ENCODE results near the gene CRYGN.

Gene CRYGN

DNA sequence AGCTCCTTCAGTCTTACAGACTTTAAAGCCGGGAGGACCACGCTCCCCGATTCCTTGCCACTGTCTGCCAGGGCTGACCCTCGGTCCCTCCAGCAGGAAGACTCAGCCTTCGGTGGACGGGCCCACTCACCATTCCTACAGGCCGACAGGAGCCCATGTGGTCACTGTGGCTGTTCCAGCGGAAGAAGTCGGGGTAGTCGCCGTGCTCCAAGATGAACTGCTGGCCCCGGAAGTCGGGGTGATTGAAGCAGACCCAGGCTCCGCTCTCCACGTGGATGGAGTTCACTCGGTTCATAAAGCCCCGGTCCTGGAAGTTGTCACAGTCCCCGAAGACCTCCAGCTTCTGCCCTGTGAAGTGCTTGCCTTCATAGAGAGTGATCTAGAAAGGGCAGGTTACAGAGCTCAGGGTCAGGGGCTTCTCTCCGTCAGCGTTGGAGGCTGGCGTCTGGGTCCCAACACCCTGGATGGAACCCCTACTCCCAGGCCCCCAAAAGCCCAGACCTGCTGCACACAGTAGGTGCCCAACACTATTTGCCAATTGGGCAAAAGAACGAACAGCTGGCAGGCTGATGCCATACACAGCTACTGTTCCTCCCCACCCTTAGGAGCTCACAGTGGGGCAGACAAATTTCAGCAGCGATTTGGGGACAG is 1.9 kb downstream of the CRYGN start:
- DNase-seq = no peak

DNA sequence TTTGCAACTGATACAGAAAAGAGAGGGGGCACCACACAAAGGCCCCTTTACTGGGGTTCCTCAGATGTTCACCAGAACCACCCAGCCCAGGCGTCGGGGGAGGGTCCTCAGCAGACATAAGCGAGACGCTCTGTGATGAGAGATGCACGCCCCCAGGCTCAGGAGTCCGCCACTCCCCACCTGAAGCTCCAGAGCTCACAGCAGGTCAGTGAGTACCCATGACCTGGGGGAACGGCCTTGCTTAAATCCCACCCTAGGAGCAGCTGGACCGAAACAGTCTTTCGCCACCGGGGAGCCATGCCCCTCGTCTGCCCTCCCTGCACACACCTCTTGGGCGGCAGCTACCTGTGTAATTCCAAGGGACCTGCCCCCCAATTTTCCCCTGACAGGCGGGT is 2.8 kb downstream of the CRYGN start:
- DNase-seq = no peak

DNA sequence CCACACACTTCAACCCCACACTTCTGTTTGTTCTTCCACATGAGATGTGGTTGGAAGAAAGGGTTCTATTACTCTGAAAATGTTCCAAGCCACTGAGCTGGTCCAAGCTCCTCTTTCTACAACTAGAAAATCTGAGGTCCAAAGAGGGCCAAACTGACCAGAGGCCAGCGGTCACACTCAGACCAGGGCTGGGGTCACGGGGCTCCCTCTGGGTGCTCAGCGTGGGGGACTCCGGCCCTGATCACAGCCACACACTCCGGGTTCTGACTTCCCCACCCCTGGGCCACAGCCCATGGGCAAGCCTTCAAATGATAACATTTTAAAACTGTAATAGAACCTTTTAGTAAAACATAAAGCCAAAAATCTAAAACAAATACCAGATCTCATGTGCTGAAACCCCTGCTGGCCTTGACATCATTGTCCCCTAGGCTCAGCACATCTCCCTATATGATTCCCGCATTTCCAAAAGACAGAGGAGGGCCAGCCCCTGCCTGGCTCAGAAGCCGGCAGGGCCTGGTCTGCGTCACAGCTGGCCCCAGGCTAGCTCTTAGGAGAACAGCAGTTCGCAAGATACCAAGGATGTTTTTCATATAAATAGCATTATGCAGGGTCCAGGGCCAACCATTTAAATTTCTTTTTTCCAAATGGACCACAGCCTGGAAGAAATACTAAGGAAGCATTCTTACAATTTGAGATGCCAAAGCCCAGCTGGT is 3.3 kb downstream of the CRYGN start:
- DNase-seq = no peak

DNA sequence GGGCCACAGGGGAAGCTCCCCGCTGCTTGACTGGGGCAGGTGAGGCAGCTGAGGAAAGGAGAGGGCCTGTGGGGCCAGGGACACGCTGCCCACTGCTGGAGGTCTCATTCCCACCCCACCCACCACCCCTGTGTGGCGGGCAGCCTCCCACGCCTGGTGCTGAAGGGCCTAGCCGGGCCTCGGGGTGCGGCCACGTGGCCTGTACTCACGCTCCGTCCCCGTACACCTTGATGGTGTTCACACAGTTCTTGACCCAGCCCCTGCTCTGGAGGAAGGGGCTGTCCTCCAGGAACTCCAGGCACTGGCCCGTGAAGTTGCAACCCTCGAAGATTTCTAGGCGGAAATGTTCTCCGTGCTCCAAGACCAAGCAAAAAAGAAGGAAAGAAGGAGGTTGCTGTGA is 4.0 kb downstream of the CRYGN start:
- DNase-seq = no peak

DNA sequence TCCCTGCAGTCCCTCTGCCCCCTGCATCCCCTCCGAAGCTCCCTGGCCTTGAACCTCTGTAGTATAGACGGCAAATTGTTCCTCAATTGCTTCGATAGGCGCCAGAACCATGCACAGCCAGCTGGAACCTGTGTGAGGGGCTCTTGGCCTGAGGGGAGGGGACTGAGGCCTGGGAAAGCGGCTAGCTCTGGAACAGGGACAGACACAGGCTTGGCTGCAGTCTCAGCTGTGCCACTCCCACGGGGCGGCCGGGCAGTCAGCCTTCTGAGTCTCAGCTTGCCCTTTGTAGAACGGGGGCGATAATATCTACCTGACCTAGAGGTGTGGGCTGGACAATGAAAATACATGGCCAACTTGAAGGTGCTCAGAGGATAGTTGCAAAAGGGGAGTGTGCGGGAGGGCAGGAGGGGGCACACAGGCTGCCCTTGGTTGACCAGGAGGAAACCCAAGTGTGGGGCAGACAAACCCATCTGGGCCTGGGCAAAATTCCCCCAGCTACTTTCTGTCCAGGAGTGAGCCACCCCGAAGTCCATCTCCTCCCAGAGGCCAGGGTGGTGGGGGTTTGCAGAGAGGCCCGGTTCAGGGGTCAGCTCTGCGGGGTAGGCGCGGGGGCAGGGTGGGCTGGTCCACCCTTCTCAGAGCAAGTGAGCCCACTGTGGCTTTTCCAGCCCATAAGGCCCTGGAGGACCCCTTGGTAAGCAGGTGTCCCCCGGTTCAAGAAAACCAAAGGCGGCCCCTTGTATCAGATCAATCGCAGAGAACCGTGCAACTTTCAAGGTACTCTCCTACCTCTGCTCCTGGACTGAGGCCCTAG is 4.6 kb downstream of the CRYGN start:
- no peak for DNase-seq

DNA sequence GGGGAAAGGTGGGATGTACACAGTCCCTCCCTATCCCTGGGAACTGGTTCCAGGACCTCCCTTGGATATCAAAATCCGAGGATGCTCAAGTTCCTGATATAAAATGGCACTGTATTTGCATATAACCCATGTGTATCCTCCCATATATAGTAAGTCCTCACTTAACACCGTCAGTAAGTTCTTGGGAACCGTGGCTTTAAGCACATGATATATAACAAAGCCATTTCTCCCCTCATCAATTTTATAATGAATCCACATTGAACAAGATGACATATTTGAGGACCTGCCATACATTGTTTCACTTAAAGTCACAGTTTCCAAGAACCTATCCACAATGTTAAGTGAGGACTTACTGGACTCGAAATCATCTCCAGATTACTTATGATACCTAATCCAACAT is 5.4 kb downstream of the CRYGN start:
- DNase-seq = no peak

DNA sequence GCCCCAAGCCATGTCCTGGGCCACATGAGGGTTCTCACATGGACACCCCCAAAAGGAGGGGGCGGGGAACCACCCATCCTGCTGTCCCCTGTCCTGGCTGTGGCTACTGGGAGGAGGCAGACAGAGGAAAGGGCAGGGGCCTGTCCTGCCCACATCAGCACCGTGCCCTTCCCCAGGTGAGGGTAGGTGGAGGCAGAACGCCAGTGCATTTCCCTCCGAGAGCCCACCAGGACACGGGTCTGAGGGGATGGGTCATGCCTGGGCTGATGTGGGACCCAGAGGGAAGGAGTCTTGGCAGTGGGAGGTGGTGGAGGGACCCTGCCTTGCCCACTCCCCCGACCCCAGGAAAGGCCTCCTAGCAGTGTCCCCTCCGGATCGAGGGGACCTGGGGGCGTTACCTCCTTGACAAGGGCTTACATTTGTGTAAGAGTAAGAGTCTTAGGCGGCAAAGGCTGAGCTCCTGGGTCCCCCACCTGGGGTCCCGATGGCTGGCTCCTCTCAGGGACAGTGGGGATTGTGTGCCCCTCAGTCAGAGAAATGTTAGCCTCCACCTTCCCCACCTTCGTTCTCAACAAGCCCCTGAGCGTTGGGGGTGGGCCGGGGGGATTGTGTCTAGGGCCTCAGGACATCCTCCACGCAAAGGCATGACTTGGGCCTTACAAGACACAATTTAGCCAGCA is 6.1 kb downstream of the CRYGN start:
- no peak for DNase-seq

DNA sequence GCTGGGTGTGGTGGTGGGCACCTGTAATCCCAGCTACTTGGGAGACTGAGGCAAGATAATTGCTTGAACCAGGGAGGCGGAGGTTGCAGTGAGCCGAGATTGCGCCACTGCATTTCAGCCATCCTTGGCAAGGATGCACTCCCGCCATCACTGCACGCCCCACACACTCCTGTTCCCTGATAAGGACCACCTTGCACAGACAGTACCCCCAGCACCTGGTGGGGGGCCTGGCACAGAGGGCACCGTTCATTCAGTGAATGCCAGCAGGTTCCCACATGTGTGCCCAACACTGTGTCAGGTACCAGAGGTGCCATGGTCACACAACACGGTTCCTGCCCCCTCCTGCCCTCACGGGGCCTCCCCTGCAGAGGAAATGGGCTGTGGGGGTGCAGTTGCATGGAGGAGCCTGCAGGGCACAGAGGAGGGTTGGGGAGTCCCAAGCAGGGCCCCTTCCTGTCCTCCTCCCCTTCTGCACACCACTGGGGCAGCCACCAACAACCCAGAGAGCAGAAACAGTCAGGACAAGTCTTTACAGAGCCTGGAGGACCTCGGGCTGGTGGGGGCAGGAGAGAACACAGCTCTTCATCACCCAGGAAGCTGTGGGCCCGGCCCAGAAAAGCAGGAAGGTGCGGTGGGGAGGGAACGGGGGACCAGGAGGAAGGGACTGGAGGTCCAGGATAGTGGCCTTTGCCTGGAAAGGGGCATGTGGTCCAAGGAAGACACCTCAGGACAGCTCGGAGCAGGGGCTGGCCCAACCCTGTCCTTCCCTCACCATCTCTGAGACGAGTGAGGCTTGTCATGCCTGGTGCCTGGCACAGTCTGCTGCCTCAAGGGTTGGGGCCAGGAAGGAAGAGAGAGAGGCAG is 7.1 kb downstream of the CRYGN start:
- DNase-seq = no peak

DNA sequence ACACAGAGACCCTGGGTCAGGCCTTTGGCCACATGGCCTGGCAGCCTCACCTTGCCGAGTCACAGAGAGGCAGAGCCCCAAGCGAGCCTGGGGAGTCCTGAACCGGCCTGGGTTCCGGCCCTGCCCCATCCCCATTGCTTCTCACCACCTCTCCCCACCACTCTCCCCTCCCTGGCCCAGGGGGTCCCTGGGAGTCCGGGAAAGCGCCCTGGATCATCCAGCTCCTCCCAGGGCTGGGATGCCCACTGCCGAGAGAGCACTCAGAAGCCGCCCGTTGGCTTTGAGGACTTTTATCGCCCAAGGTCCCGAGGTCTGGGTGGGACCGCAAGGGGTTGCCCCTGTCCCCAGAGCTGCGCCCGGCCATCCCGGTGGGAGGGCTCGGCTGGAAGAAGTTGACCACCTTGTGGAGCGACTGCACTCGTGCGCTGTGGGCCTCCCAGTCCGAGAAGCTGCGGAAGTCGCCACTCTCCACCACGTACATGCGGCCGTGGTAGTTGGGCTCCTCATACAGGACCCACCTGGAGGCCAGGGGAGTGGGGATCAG is 8.1 kb downstream of the CRYGN start:
- DNase-seq = no peak

DNA sequence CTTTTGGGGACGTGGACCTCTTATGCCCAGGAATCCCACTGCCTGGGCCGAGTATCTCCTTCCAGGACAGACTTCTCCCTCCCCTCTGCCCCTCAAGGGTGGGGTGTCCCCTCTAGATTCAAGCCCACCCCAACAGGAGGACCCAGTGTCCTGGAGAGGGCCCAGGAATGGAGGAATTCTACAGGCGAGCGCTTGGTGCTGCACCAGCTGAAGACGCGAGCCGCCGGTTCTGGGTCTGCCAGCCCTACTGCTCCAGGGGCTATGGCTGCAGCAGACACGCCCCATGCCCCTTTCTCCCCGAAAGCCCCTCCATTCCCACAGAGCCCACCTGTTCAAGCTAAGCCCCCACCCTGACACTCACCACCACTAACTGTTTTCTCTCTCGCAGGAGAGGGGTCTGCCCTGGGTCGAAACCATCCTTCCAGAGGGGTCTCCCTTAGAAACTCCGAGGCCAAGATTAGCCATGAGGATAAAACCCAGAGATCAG is 8.6 kb downstream of the CRYGN start:
- no peak for DNase-seq

DNA sequence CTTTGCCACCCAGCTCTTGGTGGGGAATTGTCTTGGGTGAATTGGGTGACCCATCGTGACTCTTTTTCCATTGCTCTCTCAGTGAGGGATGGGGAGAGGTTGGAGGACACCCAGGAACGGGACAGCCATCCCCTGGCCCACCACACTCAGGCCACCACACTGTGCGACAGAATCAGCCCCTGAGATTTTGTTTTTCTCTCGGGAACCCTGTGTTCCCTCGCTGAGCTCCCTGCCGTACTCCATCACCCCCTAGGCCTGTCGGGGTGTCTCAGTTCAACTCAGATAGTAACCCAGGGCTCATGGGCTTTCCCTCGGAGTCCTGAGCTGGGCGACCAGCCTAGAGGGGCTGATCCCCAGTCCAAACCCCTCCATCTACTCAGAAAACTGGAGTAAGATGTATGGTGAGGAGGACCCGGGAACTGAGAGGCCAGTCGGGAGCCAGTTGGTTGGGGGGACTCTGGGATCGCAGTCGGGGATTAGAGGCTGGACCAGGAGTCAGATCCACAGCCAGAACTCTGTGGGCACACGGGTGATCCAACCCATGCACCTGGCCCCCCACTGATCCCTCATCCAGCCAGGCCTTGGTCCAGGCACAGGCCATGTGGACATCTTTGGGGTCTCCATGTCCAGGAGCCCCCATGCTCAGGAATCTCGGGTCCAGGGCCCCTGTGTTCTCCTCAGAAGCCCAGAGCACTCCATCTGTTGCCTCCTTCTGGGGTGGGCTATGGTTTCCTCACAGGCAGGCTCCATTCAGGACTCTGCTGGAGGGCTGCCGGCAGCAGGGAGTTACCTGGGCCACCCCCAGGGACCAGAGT is 9.3 kb downstream of the CRYGN start:
- no peak for DNase-seq

DNA sequence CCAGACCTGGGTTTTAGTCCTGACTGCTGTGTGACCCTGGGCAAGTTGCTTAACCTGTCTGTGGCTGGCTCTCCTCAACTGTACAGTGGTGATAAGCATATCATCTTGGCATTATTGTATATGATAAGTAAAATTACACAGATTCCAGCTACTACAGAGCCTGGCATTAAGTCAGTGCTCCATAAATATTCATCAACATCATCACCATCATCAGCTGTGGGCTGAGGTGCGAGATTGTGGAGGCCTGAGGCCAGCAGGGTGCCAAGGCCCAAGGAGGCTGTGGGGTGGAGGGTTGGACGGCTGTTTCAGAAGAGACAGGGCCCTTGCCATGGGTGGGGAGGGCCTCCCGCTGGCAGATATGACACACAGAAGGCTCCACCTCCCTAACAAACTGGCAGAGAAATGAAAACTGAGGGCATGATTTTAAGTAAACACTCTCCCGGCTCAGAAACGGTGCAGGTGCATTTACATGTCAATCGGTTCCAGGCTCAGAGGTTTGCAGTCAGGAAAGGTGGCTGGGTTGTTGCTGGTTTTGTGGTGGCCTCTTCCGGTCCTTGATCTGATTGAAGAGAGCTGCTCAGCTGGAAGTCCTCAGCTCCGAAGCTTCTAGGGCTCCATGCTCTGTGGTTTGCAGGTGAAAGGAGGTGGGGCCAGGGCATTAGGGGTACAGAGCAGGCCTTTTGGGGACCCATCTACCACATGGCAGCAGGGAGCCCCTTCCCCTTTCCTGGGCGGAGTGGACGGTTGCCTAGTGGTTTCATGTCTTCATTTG is 10.2 kb downstream of the CRYGN start:
- no peak for DNase-seq

DNA sequence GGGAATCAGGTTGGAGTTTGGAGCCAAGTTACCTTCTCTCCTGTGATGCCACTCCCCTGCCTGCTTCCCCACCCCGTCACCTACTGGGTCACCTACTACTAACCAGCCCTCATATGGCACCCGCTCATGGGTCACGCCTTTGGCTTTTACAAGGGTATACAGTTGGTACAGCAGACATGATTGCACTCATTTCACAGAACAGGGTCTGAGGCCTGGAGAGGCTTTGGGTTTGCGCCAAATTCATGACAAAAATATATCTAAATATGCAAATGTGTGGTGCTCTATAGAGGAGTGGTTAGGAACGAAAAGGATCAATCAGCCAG is 10.7 kb downstream of the CRYGN start:
- DNase-seq = no peak

DNA sequence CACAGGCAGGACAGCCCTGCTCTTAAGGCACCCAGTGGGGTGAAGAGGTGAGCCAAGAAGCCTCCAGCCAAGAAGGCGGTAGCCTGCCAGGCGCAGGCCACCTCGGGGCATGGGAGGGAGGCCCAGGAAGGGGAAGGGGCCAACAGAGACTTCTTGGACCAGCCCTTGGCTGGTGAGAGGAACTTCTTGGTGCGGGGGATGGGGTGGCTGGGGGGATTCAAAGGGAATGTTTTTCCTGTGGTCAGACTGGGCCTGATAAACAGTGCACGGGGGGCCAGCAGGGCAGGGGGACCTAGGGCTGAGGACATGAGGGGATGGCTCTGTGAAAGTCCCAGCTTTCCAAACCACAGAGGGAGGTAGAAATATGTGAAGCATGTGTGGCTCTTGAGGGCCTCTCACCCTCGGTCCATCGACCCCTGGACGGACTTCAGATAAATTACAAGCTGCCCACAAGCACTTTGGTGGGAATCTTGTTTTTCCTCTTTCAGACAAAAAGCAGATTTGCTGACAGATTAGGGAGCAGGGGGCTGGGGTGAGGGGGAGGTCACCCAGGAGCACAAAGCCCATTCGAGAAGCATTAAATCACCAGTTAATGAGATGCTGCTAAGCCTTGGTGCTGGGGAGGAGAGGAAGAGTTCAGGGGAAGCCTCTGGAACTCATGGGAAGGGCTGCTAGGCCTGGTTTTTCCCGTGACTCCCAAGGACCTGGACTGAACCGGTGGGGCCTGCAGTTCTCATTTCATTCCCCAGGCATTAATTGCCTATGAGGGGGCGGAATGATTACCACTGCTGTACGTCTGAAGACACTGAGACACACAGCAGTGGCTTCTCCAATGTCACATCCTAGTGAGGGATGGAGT is 11.3 kb downstream of the CRYGN start:
- no peak for DNase-seq

DNA sequence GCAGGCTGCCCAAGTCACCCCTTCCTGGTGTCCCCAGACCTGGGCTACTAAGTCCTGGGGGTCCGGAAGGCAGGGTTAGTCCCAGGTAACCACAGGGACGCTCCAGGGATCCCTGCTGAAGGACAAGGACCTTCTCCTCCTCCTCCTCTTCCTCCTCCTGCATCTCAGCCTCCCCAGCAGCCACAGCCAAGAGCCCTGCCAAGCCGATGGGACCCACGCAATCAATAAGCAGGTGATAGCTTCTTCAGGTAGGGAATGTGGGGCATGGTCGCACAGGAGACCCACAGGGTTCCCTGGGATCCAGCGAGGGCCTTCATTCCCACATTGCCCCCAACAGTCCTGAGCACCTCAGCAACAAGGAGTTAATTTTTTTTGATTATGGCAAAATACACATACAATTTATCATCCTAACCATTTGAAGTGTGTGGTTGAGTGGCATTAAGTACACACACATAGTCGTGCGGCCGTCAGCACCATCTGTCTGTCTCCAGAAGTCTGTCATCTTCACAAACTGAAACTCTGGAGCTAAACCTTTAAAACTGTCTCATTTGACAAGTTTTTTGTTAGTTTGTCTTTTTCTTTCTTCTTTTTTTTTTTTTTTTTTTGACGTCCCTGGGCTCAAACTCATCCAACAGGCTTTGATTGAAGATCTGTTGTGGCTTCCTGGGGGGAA is 12.1 kb downstream of the CRYGN start:
- no peak for DNase-seq

DNA sequence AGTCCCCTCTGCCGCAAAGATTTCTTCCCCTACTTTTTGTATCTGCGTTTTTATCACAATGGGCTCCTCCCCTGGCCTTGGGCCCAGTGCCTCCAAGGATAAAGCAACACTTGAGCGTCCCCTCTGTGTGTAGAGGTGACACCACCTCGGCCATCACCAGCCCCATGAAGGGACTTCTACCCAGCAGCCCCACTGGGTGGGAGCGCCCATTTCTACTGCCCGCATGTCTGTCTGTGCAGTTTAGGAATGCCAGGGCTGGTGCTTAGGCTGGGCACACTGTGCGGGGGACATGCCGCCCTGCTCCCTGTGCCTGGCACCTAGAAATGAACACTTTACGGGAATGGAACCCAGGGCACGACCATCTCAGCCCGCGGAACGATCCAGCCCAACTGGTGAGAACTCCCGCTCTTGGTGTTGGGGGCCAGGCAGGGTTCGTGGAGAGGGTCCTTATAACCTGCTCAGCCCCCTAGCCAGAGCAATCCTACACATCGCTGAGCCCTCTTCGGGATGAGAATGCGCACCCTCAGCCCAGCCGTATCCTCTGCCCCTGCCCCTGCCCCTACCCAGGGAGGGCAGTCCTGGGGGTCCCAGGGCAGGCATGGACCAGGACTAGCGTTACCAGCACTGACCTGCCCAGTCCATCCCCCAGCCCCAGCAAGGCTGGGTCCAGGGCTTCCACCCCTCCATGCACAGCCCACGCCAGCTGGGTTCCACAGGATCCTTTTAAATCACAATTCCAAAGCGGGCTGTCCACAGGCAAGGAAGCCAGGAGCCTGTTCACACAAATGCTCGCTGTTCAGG is 12.8 kb downstream of the CRYGN start:
- no peak for DNase-seq

DNA sequence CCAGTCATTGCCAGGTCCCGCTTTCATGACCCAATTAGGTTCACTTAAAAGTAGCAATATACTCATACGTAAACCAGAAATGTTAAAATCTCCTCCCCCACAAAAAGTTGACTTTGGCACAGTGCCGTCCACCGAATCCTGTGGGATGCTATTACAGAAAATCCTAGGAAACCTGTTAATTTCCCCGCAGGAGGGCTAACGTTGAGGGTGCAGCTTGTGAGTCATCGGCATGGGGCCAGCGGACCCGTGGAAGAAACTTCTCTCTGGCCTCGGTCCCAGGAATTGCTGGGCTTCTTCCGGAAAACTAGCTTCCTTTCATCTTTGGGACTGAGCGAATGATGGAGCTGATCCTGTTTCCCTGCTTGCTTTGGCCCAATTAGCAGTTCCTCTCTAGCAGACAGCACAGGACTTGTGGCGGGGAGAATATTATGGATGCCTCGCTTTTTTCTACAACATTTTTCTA is 13.5 kb downstream of the CRYGN start:
- DNase-seq = no peak

Measured in NK-92 treated with Interleukin-12 subunit alpha and Interleukin-12 subunit beta, amount 100 ng/mL, for 24 hours (cell line).